Activated T-helper 1 cell treated with anti-CD3 and anti-CD28 coated beads, Interleukin-2, amount 50 U/mL, for 16 hours (primary cell): Measurements from ENCODE around the gene ROCK2.
"Not testable (repeated sequence)": the region's sequence is repeated elsewhere in the genome, so short reads cannot be mapped to it uniquely, and the experiment has no call there.

Experiments used
- DNase-seq, 2 donors: peaks; one replicate each; pipeline ENCODE4 v3.0.0-alpha.2; 2020; ENCODE audit warnings: low read depth in 1 of 2, low spot score in 1 of 2

ROCK2 gene

GRCh38 chr2:11241412-11242203 is 102.8 kb downstream of the ROCK2 start:
- DNase-seq: no peak

DNA sequence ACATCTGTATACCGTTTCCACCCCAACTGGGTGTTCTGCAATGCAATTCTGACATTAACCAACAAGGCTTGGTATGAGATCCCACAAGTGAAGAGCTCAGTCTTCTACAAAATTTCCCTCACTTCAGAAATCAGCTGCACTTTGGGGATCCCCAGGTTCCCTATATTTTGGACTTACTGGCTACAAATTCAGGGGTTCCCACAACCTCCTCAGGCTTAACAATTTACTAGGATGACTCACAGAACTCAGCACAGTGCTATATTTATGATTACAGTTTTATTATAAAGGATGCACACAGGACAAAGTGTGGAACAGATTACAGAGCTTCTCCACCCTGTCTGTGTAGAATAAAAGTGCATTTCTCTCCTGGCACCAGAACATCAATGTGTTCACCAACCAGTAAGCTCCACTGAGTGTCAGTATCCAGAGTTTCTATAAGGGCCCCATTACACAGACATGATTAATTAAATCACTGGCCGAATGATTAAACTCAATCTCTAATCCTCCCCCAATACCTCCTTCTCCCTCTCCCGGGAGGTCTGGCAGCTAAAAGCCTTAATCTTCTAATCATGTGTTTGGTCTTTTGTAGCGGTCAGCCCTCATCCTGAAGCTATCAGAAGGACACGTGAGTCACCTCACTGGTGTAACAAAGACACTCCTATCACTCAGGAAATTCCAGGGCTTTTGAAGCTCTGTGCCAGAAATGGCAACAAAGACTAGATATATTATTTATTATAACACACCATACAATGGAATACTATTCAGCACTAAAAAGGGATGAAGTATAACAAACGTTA is 104.6 kb downstream of the ROCK2 start:
- no peak for DNase-seq

DNA sequence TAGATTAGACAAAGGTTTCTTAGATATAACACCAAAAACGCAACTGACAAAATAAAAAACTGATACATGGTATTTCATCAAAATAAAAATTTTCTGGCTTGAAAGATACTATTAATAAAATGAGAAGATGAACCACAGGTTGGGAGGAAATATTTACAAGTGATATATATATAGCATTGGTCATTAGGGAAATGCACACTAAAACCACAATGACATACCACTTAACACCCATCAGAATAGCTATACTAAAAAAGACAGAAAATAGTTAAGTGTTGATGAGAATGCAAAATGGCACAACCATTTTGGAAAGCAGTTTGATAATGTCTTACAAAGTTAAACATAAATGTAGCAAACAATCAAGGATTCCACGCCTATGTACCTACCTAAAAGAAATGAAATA is 105.3 kb downstream of the ROCK2 start:
- no peak for DNase-seq

- no peak for DNase-seq
Observed at GRCh38 chr2:11237122-11237521, 107.3 kb downstream of the ROCK2 start.

DNA sequence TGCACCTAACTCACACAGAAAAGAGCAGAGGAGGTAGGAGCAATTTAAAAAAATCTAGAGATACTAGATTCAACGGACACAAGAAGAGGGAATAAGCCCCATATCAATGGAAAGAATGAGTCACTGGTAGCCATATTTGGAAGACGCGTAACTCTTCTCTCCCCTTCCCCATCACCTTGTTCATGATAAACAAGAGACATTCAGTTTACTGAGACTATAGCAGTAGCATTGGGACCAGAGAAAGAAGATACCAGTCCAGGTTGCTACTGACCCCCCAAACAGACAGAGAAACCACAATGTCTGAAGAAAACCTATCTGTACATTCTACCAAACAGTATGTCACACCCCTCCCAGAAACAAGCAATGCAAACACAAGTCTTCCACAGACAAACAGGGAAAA is 108.1 kb downstream of the ROCK2 start:
- no peak for DNase-seq

- DNase-seq: no peak
Observed at GRCh38 chr2:11235583-11235982, 108.9 kb downstream of the ROCK2 start.

- no peak for DNase-seq
Observed at GRCh38 chr2:11234309-11234708, 110.1 kb downstream of the ROCK2 start.

GRCh38 chr2:11231193-11231592 is 113.2 kb downstream of the ROCK2 start:
- DNase-seq: not testable (repeated sequence)

GRCh38 chr2:11228692-11229091 is 115.7 kb downstream of the ROCK2 start:
- no peak for DNase-seq

DNA sequence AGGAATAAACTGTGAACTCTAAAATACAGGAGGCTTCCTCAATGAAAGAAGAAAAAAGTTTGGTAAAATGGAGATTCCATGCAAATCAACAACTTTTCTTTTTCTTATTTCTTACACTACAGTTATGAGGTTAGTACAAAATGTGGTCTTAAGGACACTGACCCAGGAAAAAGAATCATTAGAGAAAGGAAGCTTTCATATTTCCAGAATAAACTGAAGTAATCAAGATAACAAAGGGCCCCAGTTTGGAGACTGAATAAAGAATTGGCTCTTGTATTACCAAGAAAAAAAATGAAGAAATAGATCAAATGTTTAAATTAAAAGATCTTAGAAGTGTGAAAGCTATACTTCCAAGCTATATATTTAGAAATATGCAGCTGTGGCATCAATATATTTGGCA is 116.8 kb downstream of the ROCK2 start:
- DNase-seq: no peak

- no peak for DNase-seq
Observed at GRCh38 chr2:11224887-11225286, 119.5 kb downstream of the ROCK2 start.

DNA sequence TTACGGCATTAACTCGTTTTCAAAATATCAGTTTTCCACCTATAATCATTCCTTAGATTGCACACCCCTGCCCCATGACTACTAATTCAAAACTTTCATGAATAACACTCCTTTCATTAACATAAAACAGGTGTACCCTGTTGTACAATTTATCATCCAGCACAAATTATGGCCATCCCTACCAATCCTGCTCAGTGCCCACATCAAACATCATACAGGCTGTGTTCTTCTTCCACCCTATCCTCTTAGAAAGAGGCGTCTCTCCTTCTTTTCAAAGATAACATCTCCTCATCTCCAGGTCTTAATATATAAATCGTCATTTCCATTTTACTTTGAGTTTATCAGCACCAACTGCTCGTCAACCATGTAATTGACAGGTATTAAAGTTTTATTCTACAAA is 121.6 kb downstream of the ROCK2 start:
- DNase-seq: no peak

GRCh38 chr2:11220445-11220844 is 124.0 kb downstream of the ROCK2 start:
- DNase-seq: no peak

DNA sequence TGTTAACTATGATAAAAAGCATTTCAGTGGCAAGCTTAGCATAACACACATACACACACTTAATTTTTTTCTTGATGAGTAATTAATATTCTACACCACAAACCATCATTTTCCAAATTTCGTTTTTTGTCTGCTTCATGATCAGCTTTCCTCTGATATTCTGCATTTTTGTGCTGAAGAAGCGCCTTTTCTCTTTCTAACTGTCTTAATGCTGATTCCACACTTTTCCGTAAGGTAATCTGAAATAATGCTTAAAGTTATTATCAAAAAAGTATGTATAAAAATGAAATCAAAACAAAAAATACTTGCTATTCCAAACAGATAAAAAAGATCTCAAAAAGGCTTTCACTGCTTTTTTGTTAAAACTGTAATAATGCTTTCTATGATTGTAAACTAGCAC is 129.0 kb downstream of the ROCK2 start:
- no peak for DNase-seq

- no peak for DNase-seq
Observed at GRCh38 chr2:11214770-11215169, 129.7 kb downstream of the ROCK2 start.

- no peak for DNase-seq
Observed at GRCh38 chr2:11213975-11214374, 130.5 kb downstream of the ROCK2 start.

GRCh38 chr2:11213090-11213638 is 131.3 kb downstream of the ROCK2 start:
- no peak for DNase-seq

- no peak for DNase-seq
Observed at GRCh38 chr2:11212645-11213044, 131.8 kb downstream of the ROCK2 start.

DNA sequence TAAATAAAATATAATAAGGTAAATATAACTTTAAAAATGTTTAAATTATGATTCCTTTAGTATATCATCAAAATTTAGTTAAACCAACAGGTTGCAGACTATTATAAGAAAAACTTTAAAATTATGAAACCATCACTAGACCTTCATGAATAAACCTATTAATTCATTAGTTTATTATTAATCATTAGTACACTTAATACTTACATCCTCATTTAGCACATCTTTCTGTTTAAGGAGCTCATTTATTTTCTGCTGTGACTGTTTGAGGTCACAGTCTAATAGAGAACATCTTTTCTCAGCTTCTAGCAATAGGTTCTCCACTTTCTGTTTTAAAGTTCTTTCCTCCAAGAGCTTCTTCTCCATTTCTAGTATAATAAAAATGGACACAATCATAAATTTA is 136.4 kb downstream of the ROCK2 start:
- DNase-seq: no peak

GRCh38 chr2:11203480-11203879 is 141.0 kb downstream of the ROCK2 start:
- no peak for DNase-seq

GRCh38 chr2:11201969-11202368 is 142.5 kb downstream of the ROCK2 start:
- no peak for DNase-seq

- DNase-seq: no peak
Observed at GRCh38 chr2:11200651-11201050, 143.8 kb downstream of the ROCK2 start.
